Mesothelial cell of epicardium (in vitro differentiated cells): ENCODE results near the gene TNFRSF14. TPM values are rescaled to one million over a fixed set of nuclear protein-coding genes. Genes with fewer than 3 reads are reported as not detected.
A peak's percentile ranks its signal among the peaks of the same experiment; 100 is the strongest.

Experiments used
- DNase-seq, 2 experiments: peaks; one replicate each; pipeline ENCODE4 v3.0.0; 2021; ENCODE audit warnings: low spot score in 2 of 2; ENCODE audit not compliant: unreplicated experiment in 2 of 2
- H3K27ac Mint-ChIP-seq: 2 replicates; pipeline ENCODE4 v1.8.0; 2021; ENCODE audit warnings: mixed read lengths
- H3K27me3 Mint-ChIP-seq: 2 replicates; pipeline ENCODE4 v1.8.0; 2021; ENCODE audit warnings: low read depth, mixed read lengths
- H3K36me3 Mint-ChIP-seq: 2 replicates; pipeline ENCODE4 v1.8.0; 2021; ENCODE audit warnings: mixed read lengths
- H3K4me1 Mint-ChIP-seq: 2 replicates; pipeline ENCODE4 v1.8.0; 2021; ENCODE audit warnings: mixed read lengths
- H3K4me3 Mint-ChIP-seq: 2 replicates; pipeline ENCODE4 v1.8.0; 2021; ENCODE audit warnings: mild to moderate bottlenecking, moderate library complexity, mixed read lengths
- H3K9me3 Mint-ChIP-seq: 2 replicates; pipeline ENCODE4 v1.8.0; 2021; ENCODE audit warnings: mixed read lengths
- total RNA-seq: library from RNA; stranded (reverse); gene quantifications from 3 replicates; pipeline ENCODE4 v1.2.1, GENCODE V29; 2021
- TF ChIP-seq, protein P1 (sequence below): fragments of 200-600 bp; sonication (generic); IDR thresholded peaks from one replicate; pipeline ENCODE4 v1.5.0; 2021; ENCODE audit warnings: antibody characterized with exemption; ENCODE audit not compliant: unreplicated experiment

TNFRSF14 gene
- total RNA-seq, 1 donor from 2014 or later = 1.1 TPM

GRCh38 chr1:2584686-2585317 lies 28.6 kb downstream of the TNFRSF14 start:
- H3K27ac Mint-ChIP-seq = peak overlapping the region; percentile 57
- H3K4me1 Mint-ChIP-seq = peaks cover 30% of the 10 kb centered on the region
- peak overlapping the region; percentile 81 for H3K4me3 Mint-ChIP-seq
- no peaks in the 10 kb centered on the region for H3K36me3 Mint-ChIP-seq
- TF ChIP-seq, protein P1, sequence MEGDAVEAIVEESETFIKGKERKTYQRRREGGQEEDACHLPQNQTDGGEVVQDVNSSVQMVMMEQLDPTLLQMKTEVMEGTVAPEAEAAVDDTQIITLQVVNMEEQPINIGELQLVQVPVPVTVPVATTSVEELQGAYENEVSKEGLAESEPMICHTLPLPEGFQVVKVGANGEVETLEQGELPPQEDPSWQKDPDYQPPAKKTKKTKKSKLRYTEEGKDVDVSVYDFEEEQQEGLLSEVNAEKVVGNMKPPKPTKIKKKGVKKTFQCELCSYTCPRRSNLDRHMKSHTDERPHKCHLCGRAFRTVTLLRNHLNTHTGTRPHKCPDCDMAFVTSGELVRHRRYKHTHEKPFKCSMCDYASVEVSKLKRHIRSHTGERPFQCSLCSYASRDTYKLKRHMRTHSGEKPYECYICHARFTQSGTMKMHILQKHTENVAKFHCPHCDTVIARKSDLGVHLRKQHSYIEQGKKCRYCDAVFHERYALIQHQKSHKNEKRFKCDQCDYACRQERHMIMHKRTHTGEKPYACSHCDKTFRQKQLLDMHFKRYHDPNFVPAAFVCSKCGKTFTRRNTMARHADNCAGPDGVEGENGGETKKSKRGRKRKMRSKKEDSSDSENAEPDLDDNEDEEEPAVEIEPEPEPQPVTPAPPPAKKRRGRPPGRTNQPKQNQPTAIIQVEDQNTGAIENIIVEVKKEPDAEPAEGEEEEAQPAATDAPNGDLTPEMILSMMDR = no peak
- DNase-seq = no peak
- no peaks in the 10 kb centered on the region for H3K9me3 Mint-ChIP-seq
- no peaks in the 10 kb centered on the region for H3K27me3 Mint-ChIP-seq

DNA sequence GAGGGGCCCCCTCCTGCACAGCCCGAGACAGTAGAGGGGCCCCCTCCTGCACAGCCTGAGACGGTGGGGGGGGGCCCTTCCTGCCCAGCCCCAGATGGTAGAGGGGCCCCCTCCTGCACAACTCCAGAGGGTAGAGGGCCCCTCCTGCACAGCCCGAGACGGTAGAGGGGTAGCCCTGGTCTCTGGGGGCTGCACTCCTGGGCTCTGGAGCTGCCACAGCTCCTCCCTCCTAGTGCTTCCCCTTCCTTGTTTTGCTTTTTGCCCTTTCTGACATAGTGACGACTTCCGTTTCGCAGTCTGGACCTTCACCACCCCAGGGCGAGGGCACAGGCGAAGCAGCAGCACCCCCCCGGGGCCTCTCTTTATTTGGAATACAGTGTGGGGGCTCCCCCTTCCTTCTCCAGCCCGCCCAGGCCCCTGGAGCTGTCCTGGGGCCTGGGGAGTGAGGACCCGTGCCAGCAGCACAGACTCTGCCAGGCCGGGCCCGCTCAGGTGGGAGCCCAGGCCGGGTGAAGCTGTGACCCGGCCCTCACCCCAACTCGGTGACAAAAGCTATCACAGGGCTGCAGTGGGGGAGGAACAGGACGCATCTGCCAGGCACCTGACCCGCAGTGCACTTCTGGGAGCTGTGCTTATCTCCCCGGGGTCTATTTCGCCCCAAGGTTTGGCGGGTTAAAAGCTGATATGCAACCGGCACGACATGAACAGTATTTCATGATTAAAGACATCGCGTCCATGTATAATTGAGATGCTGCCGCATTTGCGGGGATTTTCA lies 29.3 kb downstream of the TNFRSF14 start:
- peak overlapping the region; percentile 81 for H3K4me3 Mint-ChIP-seq
- H3K4me1 Mint-ChIP-seq = peaks cover 30% of the 10 kb centered on the region
- DNase-seq = peak in 1 of 2 experiments; percentile 35
- no peaks in the 10 kb centered on the region for H3K36me3 Mint-ChIP-seq
- peak overlapping the region; percentile 94 for H3K27ac Mint-ChIP-seq
- H3K27me3 Mint-ChIP-seq = no peaks in the 10 kb centered on the region
- H3K9me3 Mint-ChIP-seq = no peaks in the 10 kb centered on the region
- TF ChIP-seq, protein P1 = no peak

DNA sequence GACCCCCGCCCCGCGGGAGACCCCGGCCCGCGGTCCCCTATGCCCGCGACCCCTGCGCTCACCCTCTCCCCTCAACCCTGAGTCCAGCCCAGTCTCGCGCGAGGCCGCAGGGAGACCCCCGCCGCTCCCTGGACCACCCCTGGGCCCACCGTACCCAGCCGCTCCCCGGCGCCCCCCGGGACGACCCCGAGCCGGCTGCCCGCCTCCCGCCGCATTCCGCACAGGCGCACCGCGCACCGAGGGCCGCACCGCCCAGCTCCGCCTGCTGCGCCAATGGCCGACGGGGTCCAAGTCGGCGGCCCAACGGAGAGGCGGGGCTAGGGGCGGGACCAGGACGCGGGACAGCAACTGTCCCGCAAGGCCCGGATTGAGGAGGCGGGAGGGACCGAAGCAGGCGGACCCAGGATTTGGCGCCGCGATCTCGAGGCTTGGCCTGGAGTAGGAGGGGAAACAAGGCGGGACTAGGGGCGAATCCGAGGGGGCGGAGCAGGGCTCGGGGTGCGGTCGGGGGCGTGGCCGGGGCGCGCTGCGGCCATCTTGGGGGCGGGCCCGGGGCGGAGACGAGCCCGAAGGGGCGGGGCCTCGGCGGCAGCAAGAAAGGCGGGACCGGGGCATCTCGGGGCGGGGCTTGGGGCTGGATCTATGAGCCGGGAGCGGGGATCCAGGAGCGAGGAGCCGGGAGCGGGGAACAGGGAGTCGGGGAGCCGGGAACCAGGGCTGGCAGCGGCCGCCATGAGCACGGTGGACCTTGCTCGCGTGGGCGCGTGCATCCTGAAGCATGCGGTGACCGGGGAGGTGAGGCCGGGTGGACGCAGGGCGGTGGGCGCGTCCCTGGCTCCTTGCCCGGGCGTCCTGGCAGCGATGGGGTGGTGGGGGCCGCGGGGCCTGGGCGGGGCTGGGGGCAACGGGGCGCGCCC lies 30.2 kb downstream of the TNFRSF14 start, which contains the start of gene PRXL2B:
PRXL2B (plus strand) TSS at position 624 of the 917 bp plus-strand sequence; CDS start at position 733, 109 bp downstream.
- peak; percentile 99 to 100 for DNase-seq
- Mint-ChIP-seq H3K4me3 (peak within 1 kb of the TSS; percentile 81), H3K36me3 (no peaks in the 10 kb centered on the region), H3K9me3 (no peaks in the 10 kb centered on the region), H3K27ac (peak within 1 kb of the TSS; percentile 94), H3K27me3 (no peaks in the 10 kb centered on the region), H3K4me1 (peaks cover 30% of the 10 kb centered on the region)
- TF ChIP-seq, protein P1 = no peak

GRCh38 chr1:2587071-2587859 lies 31.1 kb downstream of the TNFRSF14 start:
- no peak for DNase-seq
- Mint-ChIP-seq H3K27me3 (no peaks in the 10 kb centered on the region), H3K36me3 (no peaks in the 10 kb centered on the region), H3K9me3 (no peaks in the 10 kb centered on the region), H3K4me1 (peaks cover 29% of the 10 kb centered on the region), H3K4me3 (peak overlapping the region; percentile 81), H3K27ac (no peak overlapping the region)
- TF ChIP-seq, protein P1 = no peak
